SK-N-SH treated with all-trans-retinoic acid at 6 μM for 48 hours (cell line): ENCODE measurements around the gene ODAM.

ENCODE experiments used
- ARNTL ChIP-seq: fragments of 450-650 bp; formaldehyde crosslinking; IDR thresholded peaks from 2 replicates; pipeline ENCODE4 v1.5.0; 2020; ENCODE audit warnings: low read depth, mild to moderate bottlenecking, moderate library complexity, borderline replicate concordance
- BACH2 ChIP-seq: fragments of 250-450 bp; sonication (Bioruptor Pico); IDR thresholded peaks from 2 replicates; pipeline ENCODE4 v1.9.0; 2021; ENCODE audit warnings: mild to moderate bottlenecking, borderline replicate concordance
- CSDC2 ChIP-seq: fragments of 250-450 bp; sonication (Bioruptor Pico); IDR thresholded peaks from 2 replicates; pipeline ENCODE4 v1.5.0; 2020; ENCODE audit warnings: mild to moderate bottlenecking, moderate library complexity
- GLIS3 ChIP-seq: fragments of 250-450 bp; sonication (Bioruptor Pico); IDR thresholded peaks from 2 replicates; pipeline ENCODE4 v1.5.0; 2020; ENCODE audit warnings: mild to moderate bottlenecking, moderate library complexity
- PPARA ChIP-seq: fragments of 250-450 bp; sonication (Bioruptor Pico); IDR thresholded peaks from 2 replicates; pipeline ENCODE4 v1.5.0; 2020; ENCODE audit warnings: mild to moderate bottlenecking, borderline replicate concordance
- SNAI2 ChIP-seq: fragments of 250-450 bp; sonication (Bioruptor Pico); IDR thresholded peaks from 2 replicates; pipeline ENCODE4 v1.5.0; 2020; ENCODE audit warnings: mild to moderate bottlenecking, moderate library complexity
- TCF4 ChIP-seq: fragments of 250-450 bp; sonication (Bioruptor Pico); IDR thresholded peaks from 2 replicates; pipeline ENCODE4 v1.8.0; 2021; ENCODE audit warnings: mild to moderate bottlenecking, moderate library complexity, borderline replicate concordance
- ZFP3 ChIP-seq: fragments of 250-450 bp; sonication (Bioruptor Pico); IDR thresholded peaks from 2 replicates; pipeline ENCODE4 v1.5.0; 2020; ENCODE audit warnings: mild to moderate bottlenecking, moderate library complexity
- ZFP30 ChIP-seq: fragments of 450-650 bp; formaldehyde crosslinking; IDR thresholded peaks from 2 replicates; pipeline ENCODE4 v1.5.0; 2022; ENCODE audit warnings: mild to moderate bottlenecking, moderate library complexity
- ZNF8 ChIP-seq: fragments of 450-650 bp; formaldehyde crosslinking; IDR thresholded peaks from 2 replicates; pipeline ENCODE4 v1.5.0; 2020; ENCODE audit warnings: mild to moderate bottlenecking, moderate library complexity
- TF ChIP-seq, protein P1 (sequence below): fragments of 250-450 bp; sonication (Bioruptor Pico); IDR thresholded peaks from 2 replicates; pipeline ENCODE4 v1.5.1; 2021; ENCODE audit warnings: mild to moderate bottlenecking, moderate library complexity
- TF ChIP-seq, protein P2 (sequence below): fragments of 250-450 bp; sonication (Bioruptor Pico); IDR thresholded peaks from 2 replicates; pipeline ENCODE4 v1.8.0; 2021; ENCODE audit warnings: low read depth, mild to moderate bottlenecking, moderate library complexity, borderline replicate concordance
- TF ChIP-seq, protein P3 (sequence below): fragments of 250-450 bp; sonication (Bioruptor Pico); IDR thresholded peaks from 2 replicates; pipeline ENCODE4 v1.8.0; 2020; ENCODE audit warnings: mild to moderate bottlenecking, moderate library complexity, borderline replicate concordance

DNA sequence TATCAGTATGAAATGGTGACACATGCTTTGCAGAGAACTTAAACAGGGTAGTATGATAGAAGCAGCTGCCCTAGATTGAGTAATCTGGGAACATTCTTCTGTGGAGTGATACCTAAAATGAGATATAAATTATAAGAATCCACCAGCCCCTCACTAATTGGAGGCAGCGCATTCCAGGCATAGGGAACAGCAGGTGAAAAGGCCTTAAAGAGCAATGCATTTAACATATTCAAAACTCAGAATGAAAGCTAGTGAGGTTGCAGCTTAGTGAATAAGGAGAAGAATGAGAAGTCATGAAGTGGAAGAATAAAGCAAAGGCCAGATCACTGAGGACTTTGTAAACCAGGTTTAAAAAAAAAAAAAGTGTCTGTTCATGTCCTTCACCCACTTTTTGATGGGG, 4.9 kb upstream of the ODAM start:
- TF ChIP-seq TCF4 (CRISPR knock-in tag) (no peak), ZFP3 (no peak), SNAI2 (CRISPR knock-in tag) (no peak), ZFP30 (CRISPR knock-in tag) (no peak), ZNF8 (no peak), PPARA (CRISPR knock-in tag) (no peak), CSDC2 (CRISPR knock-in tag) (no peak), GLIS3 (CRISPR knock-in tag) (no peak), ARNTL (no peak), BACH2 (no peak)
- TF ChIP-seq, protein P1, sequence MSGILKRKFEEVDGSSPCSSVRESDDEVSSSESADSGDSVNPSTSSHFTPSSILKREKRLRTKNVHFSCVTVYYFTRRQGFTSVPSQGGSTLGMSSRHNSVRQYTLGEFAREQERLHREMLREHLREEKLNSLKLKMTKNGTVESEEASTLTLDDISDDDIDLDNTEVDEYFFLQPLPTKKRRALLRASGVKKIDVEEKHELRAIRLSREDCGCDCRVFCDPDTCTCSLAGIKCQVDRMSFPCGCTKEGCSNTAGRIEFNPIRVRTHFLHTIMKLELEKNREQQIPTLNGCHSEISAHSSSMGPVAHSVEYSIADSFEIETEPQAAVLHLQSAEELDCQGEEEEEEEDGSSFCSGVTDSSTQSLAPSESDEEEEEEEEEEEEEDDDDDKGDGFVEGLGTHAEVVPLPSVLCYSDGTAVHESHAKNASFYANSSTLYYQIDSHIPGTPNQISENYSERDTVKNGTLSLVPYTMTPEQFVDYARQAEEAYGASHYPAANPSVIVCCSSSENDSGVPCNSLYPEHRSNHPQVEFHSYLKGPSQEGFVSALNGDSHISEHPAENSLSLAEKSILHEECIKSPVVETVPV (CRISPR knock-in tag) = no peak
- TF ChIP-seq, protein P2, sequence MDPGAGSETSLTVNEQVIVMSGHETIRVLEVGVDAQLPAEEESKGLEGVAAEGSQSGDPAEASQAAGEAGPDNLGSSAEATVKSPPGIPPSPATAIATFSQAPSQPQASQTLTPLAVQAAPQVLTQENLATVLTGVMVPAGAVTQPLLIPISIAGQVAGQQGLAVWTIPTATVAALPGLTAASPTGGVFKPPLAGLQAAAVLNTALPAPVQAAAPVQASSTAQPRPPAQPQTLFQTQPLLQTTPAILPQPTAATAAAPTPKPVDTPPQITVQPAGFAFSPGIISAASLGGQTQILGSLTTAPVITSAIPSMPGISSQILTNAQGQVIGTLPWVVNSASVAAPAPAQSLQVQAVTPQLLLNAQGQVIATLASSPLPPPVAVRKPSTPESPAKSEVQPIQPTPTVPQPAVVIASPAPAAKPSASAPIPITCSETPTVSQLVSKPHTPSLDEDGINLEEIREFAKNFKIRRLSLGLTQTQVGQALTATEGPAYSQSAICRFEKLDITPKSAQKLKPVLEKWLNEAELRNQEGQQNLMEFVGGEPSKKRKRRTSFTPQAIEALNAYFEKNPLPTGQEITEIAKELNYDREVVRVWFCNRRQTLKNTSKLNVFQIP (CRISPR knock-in tag) = no peak
- TF ChIP-seq, protein P3, sequence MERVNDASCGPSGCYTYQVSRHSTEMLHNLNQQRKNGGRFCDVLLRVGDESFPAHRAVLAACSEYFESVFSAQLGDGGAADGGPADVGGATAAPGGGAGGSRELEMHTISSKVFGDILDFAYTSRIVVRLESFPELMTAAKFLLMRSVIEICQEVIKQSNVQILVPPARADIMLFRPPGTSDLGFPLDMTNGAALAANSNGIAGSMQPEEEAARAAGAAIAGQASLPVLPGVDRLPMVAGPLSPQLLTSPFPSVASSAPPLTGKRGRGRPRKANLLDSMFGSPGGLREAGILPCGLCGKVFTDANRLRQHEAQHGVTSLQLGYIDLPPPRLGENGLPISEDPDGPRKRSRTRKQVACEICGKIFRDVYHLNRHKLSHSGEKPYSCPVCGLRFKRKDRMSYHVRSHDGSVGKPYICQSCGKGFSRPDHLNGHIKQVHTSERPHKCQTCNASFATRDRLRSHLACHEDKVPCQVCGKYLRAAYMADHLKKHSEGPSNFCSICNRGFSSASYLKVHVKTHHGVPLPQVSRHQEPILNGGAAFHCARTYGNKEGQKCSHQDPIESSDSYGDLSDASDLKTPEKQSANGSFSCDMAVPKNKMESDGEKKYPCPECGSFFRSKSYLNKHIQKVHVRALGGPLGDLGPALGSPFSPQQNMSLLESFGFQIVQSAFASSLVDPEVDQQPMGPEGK (CRISPR knock-in tag) = no peak
